Activated CD8-positive, alpha-beta memory T cell treated with anti-CD3 and anti-CD28 coated beads, Interleukin-2, amount 50 U/mL, for 4 hours (primary cell): ENCODE measurements around the gene XCL2.
"Not testable (repeated sequence)": the region's sequence is repeated elsewhere in the genome, so short reads cannot be mapped to it uniquely, and the experiment has no call there.

Experiments
- DNase-seq: peaks from one replicate; pipeline ENCODE4 v3.0.0-alpha.2; 2020

Gene XCL2

DNA sequence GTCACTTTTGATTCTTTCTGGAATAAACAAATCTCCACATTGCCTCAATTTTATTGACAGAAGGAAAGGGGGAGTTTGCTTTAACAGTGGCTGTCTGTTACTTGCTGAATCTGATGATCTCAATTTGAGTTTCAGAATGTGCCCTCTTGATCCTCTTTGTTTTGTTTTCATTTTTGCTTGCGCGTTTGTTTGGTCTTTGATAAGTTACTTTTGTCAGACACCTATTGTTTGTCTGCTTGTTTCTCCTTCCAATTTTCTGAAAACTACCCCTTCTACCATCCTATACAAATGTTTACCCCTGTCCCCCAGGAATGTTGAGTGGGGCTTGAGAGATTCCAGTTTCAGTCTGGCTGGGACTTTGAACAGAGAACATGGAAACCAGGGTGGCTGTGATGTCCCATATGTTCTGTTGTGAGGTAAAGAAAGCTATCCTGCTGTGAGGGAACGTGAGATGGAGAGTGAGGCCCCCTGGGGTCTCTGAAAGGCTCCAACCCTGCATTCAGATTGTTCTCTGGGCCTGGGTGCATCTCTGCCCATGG is 11.8 kb upstream of the XCL2 start:
- no peak for DNase-seq

DNA sequence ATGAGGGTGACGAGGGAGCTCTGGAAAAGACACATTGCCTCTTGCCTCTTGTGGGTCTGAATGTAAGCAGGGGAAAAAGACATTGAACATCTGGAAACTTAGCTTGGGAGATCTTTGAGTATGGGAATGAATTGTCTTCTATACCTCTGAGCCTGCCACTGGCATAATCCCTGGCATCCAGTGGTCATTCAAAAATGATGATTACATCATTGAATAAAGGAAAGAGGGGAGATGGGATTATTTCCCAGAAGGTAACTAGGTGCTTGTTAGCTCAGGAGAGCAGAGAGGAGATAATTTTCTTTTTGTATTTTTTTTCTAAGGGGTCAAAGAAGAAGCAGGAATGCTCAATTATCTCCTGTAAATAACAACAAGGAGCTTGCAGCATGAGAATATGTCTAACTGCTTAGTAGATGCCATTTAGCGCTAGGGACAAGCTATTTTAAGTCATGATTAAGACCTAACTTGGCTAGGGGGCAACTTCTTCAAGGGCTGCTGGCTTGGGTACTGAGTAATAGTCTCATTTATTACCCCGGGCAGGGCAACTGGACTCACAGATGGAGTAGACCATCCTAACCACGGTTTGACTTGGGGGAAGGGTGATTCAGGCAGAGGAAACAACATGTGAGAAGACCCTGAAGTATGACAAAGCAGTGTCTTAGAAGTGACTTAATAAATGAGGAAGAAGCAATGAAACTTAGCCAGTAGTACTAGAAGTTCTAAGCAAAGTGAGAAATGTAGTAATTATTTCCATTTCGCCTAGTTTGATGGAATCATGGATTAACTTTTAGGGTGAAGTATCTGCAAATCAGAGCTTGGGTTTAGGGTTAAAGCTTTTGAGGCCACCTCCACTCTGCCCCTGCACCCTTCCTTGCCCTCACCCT is 11.0 kb upstream of the XCL2 start:
- DNase-seq, result no peak

DNA sequence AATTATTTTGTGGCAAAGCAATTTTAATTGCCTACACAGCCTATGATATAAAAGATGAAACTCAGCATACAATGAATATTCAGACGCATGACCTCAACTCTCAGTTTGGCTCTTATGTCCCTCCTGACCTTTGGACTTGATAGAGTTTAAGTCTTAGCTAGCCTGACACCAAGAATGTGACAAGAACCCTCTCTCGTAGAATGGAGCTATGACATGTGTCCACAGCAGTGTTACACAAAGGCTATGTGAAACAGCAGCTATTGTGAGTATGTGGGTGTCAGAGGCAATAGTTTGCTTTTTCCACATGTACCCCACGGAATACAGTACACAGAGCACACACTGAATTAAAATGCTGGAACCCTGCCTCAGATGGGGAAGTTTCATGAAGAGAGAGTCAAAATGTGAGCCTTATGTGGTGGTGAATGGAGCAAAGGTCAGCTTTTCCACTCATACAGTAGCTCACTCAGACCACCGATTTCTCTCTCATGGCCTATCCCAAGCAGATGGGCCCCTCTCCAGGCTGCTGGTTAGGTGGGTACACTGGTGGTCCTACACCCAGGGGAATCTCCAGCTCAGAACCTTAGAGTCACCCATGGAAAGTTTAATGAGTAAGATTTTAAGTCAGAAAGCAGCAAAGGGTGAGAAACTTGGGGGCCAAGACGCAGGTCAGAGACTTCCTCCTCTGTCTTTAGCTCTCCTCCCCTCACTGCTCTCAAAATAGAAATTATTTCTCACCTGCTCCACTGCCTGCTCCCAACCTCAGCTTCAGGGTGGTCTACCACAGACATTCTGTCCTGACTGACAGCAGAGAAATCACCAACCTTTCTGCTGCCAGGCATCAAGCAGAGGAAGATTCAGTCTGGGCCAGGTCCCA is 10.1 kb upstream of the XCL2 start:
- DNase-seq, result no peak

DNA sequence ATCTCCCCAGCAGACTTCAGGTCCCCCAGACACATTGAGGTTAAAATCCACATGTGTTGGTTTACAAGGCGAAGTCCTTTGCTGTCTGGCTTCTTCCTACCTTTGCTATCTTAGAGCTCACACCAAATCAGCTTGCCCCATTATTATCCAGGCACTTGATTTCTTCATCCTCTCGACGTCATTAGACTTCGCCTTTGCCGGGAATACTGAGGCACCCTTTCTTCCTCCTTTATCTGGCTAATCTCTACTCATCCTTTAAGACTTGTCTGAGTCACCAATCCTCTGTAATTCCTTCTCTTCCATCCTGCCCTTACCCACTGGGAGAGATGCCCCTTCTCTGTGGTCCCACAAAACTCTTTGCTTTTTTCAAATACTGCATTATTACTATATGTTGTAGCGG is 9.2 kb upstream of the XCL2 start:
- DNase-seq, result no peak

DNA sequence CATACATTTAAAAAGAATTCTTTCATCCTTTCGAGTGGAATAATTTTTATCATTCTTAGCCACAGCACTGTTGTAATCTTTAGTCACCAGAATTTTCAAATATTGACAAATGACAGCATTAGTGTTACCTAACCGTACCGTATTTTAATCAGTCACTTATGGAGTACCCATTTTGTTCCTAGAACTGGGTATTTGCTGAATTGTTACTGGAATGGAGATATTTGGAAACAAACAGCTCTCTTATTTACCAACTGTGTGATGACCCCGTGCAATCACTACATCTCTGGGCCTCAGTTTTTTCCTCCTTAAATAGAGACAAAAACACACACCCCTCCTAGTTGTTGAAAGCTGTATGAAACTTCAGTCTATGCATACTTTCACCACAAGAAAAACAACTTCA is 7.9 kb upstream of the XCL2 start:
- no peak for DNase-seq

DNA sequence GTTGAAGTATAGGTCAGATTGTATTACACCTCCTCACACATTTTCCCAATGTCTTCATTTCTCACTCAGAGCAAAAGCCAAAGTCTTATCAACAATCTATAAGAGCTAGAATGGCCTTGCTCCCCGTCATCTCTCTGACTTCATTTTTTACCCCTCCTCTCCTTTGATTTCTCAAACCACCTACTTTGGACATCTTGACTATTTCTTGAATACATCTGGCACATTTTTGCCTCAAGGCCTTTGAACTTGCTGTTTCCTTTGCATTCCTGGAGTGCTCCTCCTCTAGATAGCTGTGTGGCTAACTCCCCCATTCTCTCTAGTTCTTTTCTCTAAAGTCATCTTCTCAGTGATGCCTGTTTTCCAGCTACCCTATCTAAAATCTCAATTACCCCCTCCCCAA is 7.2 kb upstream of the XCL2 start:
- no peak for DNase-seq

DNA sequence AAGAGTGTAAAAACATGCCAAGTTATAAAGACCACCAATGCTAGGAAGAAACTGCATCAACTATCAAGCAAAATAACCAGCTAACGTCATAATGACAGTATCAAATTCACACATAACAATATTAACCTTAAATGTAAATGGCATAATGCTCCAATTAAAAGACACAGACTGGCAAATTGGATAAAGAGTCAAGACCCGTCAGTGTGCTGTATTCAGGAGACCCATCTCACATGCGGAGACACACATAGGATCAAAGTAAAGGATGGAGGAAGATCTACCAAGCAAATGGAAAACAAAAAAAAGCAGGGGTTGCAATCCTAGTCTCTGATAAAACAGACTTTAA is 2.7 kb upstream of the XCL2 start:
- not testable (repeated sequence) for DNase-seq

DNA sequence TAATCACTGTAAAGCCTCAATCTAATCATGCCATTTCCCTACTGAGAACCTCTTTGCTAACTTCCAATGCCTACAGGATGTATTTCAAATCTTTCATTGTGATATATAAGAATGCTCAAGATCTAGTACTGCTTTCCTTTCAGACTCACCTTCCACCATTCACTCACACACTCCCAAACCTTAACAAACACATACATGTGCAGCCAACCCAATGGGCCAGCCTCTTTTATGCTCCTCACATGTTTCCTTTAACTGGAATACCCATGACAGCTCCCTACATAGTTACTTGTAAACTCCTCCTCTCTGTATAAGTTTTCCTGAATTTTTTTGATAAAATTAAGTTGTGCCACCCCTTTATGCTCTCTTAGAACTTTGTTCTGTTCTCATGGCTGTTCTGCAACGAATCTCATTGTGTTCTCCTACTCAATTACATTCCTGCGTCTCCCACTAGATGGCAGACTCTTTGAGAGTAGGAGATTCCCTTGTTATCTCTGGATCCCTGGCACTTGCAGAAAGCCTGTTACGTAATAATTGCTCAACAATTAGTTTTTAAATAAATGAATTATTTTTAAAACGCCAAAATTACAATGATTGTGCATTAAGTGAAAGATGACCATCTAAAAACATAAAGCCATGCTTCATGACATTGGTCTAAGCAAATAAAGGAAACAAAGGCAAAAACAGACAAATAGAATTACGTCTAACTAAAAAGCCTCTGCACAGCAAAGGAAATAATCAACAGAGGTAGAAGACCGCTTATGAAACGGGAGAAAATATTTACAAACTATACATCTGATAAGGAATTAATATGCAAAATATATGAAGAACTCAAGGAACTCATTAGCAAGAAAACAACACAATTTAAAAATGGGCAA is 2.1 kb upstream of the XCL2 start:
- DNase-seq, result not testable (repeated sequence)

DNA sequence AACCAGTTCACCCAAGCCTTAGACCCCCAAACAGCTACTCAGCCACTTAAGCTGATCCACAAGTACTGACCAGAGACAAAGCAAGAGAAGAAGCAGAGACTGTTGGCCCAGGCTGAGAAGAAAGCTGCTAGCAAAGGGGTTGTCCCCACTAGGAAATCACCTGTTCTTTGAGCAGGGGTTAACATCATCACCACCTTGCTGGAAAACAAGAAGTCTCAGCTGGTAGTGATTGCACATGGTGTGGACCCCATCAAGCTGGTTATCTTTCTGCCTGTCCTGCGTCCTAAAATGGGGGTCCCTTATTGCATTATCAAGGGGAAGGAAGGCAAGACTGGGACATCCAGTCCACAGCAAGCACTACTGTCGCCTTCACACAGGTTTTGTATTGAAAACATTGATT is 819 bp downstream of the XCL2 start:
- DNase-seq, result not testable (repeated sequence)

DNA sequence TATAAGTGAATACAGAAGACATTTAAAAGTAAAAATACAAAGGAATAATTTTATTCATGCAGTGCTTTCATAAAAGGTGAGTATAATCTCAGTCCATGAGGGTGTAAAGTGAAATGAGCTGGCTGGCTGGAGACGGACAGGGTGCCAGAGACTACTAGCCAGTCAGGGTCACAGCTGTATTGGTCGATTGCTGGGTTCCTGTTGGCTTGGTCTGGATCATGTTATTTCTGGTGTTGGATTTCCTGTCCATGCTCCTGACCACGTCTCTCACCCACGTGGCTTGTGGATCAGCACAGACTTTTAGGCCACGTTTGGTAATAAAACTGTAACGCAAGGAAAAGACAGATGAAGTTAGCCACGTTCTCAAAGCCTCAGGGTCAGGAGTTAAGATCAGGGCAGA is 3.0 kb downstream of the XCL2 start:
- DNase-seq, result not testable (repeated sequence)

DNA sequence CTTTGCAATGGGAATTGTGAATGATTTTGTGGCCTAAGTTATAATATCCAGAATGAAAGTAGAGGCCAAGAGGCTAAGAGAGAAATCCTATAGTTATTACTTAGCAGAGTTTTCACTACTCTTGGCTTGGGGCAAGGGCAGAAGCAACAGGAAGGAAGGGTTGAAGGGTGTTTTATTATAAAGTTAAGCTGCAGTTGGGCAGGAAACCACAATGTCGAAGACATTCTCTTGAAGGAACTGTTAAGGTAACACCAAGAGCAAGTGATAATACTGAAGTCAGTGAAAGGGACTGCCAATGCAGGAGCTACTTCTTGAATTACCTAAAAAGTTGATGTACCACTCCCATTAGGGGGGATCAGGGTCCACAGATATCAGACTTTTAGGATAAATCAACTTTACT is 8.3 kb downstream of the XCL2 start:
- DNase-seq, result no peak

DNA sequence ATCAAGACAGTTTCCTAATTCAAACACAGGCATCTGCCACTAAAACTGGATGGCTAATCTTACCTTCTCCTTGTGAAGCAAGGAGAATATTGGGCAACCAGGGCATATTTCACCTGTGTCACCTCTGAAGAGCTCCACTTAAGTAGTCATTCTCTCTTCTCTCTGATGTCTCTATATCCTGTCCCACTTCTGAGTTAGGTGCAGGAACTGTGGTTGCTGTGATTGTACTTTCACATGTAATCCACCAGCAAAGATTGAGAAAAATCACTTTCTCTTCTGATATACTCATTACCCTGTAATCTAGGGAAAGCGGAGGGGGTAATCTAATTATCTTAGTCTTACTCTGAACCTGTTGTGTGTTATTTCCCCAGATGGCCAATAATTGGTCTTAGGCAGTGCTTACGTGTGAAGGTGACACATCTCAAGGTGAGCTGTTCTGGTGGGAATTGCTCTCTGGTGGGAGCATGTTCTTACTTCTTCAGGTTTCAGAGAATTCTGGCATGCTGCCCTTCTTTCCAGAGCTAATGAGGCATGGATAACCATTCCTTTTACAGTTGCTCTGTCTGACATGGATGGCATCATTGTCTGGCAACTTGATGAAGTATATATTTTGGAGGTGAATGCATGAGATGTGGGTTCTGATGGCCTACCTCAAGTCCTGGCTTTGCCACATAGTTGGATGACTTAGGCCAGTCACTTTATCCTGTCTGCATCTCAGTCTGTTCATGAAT is 12.0 kb downstream of the XCL2 start:
- no peak for DNase-seq

DNA sequence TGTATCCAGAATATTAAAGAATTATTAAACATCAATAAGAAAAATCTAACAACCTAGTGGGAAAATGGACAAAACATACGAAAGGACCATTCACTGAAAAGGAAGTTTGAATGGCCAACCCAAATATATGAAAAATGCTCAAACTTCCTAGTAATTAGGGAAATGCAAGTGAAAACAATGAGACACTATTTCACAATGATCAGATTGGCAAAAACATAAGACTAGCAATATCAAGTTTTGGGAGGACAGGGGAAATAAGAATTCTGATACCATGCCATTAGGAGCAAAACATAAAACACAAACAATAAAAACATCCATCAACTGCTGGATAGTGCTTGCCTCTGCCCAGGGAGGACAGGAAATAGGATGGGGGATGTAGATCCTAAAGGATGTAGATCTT is 14.3 kb downstream of the XCL2 start:
- no peak for DNase-seq

DNA sequence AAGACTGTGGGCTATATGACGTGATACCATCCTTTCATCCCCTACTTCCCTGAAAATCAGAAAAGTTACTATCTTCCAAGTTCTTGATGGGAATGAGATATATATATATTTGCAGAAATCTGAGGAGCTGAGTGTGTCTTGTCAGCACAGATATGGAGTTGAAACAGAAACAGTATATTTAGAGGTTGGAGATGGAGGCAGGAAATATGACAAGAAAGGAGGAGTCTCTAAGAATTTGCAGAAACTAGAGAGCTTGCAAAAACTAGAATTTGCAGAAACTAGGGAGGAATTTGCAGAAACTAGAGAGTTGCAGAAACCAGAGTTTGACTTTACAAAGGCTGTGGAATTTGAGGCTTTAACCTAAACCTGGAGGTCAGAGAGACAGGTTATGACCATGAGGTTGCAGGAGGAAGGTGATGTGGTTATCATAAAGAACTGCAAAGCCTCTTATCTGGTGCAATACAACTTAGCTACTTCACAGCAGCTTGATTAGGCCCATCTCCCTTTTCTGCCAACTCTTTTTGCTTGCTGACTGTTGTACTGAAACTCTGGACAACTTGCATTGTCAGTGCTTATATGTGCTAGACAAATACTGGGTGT is 22.3 kb downstream of the XCL2 start:
- no peak for DNase-seq

DNA sequence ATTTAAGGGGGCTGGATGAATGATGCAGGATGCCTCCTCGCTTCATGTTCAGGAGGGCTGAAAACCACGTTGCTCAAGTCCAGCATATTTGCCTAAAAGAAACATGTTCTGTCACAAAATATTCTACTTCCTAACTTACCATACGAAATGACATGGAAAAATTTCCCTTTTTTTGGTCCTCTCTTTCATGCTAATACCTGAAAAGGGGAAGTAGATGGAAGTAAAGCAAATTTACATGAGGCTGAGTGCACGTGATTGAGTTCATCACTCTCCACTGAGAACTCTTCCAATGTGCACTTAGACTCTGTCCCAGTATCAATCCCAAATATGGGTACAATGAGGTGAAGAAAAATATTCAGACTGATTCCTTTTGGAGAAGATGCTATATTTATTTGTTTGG is 23.0 kb downstream of the XCL2 start:
- no peak for DNase-seq

DNA sequence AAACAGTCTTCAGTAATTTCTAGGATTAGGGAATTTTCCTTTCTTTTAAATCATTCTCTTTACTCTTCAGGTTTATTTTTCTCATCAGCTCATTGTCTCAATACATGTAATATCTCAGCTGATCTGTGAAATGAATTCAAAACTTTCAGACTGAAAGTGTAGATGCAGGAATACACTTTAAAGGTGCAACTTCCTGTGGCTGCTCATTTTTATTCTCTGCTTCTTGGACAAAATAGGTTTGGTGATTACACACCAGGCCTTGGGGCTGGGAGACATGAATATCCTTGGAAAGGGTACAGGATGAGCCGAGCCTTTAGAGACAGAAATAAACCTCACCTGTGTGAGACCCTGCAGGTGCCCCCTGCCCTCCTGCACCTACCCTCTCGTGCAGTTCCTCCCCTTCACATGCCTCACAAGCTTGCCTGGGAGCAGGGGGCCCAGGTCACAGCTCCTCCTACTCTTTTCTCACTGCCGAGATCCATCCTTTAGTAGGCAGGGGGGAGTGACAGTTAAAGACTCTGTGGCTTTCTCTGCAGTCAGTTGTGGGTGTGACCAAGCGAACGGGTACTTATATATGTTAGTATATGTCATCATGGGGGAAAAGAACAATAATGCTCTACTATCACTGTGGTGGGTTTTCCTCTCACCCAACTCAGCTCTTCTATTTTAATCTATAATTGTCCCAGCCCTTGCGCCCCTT is 23.6 kb downstream of the XCL2 start:
- peak; percentile 47 for DNase-seq

DNA sequence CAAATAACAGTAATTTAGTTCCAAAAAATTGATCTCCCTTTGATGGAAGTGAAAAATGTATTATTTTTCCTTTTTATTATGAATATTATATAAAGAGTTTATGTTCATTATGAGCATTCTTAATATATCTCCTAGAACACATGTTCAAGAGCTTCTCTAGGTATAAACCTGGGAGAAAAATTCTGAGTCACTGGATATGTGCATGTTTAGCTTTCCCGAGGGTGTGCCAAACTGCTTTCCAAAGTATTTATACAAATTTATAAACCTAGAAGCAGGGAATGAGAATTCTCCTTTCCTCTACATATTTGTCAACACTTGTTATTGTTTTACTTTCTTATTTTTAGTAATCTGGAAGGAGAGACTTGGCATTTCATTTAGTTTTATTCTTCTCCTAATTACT is 25.0 kb downstream of the XCL2 start:
- DNase-seq, result no peak

DNA sequence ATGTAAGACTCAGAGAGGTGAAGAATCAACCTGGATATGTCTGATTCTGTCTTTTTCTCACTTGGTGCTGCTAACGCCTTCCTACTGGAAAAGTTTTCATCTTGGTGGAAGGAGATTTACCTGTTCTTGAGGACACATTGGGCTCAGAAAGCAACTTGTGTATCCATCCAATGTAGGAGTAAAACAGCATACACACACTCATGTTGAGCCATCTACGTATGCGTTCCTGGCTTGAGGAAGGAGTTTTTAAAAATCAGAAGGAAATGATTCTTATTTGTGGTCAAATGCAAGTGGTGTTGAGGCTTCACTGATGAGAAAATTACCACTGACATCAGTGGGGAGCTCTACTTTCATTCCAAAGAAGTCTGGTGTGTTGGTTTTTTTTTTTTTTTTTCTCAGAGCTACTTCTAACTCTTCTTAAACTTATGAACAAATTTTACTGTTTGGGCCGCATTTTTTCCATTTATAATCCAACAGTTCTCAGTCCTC is 25.6 kb downstream of the XCL2 start:
- no peak for DNase-seq

DNA sequence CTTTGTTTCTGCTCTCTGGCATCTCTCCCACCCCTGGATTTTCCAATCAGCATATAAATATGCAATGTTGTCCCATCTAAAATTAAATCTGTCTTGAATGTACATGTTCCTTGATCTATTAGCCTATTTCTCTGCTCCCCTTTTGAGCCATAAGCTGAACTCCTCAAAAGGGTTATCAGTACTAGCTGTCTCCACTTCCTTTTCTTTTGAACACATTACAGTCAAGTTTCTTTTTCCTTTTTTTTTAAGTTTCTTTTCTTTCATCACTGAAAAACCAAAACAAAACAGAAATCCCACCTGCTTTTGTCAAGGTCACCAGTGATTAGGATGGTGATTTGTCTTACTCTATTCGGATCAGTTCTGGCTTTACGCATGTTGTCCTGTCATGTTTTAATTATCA is 29.3 kb downstream of the XCL2 start:
- no peak for DNase-seq

DNA sequence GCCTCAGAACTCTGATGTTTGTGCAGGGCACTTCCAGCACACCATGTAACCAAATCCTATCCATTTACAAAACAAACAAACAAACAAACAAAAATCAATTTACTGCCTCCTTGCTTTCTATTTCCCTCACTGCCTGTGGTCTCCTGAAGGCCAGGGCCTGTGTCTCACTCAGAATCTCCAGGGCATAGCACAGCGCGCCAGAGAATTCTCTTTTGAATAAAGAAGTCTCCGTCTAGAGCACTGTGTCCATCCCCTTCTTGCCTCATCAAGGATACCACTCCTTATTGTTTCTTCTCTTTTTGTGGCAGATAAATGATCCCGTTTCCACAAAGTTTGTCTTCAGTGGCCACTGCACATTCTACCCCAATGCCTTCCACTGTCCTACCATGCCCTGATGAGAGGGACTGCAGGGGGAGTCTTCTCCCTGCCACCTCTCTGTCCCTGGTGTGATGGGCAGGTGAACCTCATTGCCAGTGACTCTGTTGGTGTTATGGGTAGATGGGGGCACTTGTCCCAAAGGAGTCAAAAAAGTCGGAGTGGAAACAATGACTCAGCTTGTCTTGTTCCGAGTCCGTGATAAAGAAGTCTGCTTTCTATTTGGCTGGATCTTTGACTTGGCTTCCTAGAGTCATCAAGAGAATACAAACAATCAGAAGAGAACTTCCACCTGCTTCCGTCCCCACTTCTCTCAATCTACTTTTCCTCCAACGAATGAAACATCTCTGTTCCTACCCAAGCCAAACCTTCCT is 30.0 kb downstream of the XCL2 start:
- DNase-seq, result no peak
